DND-41 (cell line): ENCODE results near the gene JAZF1.

Source experiments
- EZH2 ChIP-seq: IDR thresholded peaks from 3 replicates; pipeline ENCODE4 v1.6.1; 2012; ENCODE audit warnings: borderline replicate concordance, low read depth, mild to moderate bottlenecking, moderate library complexity, low read length, inconsistent platforms; ENCODE audit not compliant: severe bottlenecking
- TF ChIP-seq, protein P1 (sequence below): IDR thresholded peaks from 2 replicates; pipeline ENCODE4 v1.5.1; 2012; ENCODE audit warnings: borderline replicate concordance, low read length, moderate library complexity, mild to moderate bottlenecking; ENCODE audit not compliant: poor library complexity, severe bottlenecking; ENCODE audit errors: extremely low read depth

DNA sequence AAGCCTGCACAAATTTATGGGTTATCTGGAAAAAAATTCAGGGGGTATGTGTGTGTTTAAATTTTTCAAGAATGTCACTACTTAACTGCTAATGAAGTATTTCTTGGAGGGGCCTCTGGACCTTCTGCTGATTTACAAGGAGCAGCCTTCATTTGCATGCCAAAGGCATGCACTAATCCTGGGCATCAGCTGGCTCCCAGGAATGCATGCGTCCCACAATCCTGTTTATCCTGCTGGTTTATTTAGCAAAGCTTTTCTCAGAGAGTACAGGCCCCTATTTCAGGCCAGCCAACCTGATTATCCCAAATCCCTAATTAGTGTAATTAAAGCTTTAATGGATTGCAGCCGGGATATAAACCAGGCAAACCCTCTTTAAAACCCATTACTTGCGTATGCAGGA, 270.3 kb downstream of the JAZF1 start:
- TF ChIP-seq, protein P1, sequence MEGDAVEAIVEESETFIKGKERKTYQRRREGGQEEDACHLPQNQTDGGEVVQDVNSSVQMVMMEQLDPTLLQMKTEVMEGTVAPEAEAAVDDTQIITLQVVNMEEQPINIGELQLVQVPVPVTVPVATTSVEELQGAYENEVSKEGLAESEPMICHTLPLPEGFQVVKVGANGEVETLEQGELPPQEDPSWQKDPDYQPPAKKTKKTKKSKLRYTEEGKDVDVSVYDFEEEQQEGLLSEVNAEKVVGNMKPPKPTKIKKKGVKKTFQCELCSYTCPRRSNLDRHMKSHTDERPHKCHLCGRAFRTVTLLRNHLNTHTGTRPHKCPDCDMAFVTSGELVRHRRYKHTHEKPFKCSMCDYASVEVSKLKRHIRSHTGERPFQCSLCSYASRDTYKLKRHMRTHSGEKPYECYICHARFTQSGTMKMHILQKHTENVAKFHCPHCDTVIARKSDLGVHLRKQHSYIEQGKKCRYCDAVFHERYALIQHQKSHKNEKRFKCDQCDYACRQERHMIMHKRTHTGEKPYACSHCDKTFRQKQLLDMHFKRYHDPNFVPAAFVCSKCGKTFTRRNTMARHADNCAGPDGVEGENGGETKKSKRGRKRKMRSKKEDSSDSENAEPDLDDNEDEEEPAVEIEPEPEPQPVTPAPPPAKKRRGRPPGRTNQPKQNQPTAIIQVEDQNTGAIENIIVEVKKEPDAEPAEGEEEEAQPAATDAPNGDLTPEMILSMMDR, result no peak
- TF ChIP-seq EZH2, result no peak
